Myocyte (in vitro differentiated cells): ENCODE results near the gene DNAH1. TPM values are rescaled to one million over a fixed set of nuclear protein-coding genes. Genes with fewer than 3 reads are reported as not detected.
"Not testable (repeated sequence)": the region's sequence is repeated elsewhere in the genome, so short reads cannot be mapped to it uniquely, and the experiment has no call there.

Source experiments
- DNase-seq: peaks from one replicate; pipeline ENCODE4 v3.0.0-alpha.2; 2012; ENCODE audit warnings: low read depth
- total RNA-seq: library from RNA; depleted of rRNA; stranded (reverse); fragments of >200 nt; gene quantifications from 2 replicates; pipeline ENCODE4 v1.2.3, GENCODE V29; 2014

DNAH1 gene
- total RNA-seq, 1 donor from 2014 or later: 1.9 TPM

DNA sequence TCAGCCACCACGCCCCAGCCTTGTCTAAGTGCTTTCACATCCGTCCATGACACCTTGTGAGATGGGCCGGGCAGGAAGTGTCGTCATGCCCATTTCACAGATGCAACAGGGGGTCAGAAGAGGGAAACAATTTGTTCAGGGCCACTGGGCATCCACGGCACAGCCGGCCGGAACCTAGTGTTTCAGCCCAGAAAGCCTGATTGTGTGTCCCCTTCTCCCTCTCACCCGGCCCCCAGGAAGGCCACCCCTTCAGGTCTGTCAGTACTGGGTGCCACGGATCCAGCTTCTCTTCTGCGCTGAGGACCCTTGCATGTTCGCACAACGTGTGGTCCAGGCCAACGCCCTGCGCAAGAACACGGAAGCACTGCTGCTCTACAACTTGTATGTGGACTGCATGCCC lies 15.8 kb downstream of the DNAH1 start:
- DNase-seq: no peak

DNA sequence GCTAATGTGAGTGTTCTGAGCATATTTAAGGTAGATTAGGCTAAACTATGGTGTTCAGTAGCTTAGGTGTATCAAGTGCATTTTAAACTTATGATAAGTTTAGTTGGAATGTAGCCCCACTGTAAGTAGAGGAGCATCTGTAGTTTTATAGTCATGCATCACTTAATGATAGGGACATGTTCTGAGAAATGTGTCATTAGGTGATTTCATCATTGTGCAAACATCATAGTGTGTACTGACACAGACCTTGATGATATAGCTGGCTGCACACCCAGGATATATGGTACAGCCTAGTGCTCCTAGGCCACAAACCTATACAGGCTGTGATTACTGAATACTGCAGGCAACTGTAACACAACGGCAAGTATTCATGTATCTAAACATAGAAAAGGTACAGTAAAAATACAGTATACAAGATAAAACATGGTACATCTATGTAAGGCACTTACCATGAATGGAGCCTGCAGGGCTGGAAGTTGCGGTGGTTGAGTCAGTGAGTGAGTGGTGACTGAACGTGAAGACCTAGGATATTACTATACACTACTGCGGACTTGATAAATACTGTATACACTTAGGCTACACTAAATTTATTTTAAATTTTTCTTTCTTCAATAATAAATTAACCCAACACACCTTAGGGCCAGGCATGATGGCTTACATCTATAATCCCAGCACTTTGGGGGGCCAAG lies 17.9 kb downstream of the DNAH1 start:
- no peak for DNase-seq

DNA sequence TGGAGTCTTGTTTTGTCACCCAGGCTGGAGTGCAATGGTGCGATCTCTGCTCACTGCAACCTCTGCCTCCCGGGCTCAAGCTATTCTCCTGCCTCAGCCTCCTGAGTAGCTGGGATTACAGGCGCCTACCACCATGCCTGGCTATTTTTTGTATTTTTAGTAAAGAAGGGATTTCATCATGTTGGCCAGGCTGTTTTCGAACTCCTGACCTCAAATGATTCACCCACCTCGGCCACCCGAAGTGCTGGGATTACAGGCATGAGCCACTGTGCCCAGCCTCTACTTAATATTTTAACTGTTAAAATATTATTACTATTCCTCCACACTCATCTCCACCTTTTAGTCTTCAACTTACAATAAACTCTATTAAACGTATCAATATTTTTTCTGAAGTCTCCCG lies 22.0 kb downstream of the DNAH1 start:
- DNase-seq: not testable (repeated sequence)

DNA sequence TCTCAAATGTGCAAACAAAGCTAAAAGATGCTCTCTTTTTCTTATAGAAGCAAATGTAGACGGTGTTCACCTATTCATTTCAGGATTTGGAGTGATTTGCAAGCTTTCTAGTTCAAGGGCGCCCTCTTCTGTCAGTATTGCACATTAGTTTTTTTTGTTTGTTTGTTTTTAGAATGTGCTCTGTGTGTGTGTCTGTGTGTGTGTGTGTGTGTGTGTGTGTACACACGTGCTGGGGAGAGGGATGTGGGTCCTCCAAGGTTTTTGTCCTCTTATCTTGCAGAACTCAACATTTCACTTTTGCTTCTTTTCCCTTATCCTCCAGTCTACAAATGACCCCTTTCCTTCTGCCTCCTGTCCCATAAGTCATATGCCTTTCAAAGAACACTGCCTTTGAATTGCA lies 23.5 kb downstream of the DNAH1 start:
- peak; percentile 86 for DNase-seq

DNA sequence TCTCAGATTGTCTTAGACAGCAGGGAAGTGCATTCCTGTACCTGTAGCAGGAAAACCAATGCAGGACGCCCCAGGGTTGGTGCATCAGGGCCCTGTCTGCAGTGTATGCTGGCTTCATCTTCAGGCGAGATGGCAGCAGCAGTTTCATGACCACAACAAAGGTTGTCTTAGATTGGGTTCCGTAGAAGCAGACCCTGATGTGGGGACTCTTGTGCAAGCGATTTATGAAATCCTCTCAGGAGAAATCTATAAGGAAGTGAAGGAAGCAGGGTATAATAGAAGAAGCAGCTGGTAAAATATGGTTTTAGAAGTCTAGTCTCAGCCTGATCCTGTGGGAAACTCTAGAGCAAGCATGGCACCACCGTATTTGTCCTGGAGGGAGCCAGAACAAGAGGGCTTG lies 25.0 kb downstream of the DNAH1 start:
- DNase-seq: no peak

DNA sequence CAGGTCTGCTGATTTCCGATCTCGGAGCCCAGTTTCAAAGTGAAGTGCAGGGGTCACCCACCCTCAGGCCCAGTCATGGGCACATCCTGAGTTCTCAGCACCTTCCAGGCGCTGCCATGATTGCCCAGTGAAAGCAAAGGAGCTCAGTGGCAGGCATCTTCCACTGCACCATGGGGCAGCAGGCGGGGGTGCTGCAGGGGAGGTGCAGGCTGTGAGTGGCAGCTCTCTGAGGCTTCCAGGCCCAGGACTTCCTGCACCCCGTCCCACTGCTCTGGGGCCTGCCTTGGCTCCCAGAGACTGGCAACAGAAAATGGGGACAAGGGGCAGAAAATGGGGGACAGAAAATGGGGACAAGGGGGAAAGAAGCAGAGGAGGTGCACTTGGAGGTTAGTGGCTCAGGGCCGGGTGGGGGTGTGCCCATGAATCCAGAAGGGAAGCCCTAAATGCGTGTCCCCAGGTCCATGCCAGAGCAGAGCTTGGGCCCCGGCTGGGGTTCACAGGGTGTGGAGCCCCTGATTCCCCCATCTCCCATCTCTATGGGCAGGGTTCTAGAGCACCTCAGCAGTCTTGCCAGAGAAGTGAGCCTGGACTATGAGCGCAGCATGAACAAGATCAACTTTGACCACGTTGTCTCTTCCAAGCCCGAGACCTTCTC lies 28.0 kb downstream of the DNAH1 start:
- DNase-seq: no peak

DNA sequence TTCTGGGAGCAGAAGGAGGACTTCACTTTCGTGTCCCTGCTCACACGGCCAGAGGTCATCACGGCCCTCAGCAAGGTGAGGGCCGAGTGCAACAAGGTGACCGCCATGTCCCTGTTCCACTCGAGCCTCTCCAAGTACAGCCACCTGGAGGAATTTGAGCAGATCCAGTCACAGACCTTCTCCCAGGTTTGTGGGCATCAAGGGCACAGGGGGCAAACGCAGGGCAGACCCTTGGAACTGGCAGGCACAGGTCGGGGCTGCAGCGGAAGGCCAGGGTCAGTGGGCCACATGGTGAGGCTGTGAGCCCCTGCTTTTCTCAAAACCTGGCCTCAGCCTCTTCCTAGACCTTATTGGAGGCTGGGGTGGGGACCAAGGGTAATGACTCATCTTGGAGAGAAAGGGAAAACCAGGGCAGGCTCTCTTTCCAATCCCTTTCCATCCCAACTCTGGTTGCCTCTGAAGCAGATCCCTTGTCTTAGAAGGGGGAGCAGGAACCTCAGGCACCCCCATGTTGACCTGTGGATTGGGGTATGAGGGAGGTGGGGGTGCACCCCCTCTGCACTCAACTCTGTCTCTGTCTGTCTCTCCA lies 29.5 kb downstream of the DNAH1 start:
- no peak for DNase-seq

DNA sequence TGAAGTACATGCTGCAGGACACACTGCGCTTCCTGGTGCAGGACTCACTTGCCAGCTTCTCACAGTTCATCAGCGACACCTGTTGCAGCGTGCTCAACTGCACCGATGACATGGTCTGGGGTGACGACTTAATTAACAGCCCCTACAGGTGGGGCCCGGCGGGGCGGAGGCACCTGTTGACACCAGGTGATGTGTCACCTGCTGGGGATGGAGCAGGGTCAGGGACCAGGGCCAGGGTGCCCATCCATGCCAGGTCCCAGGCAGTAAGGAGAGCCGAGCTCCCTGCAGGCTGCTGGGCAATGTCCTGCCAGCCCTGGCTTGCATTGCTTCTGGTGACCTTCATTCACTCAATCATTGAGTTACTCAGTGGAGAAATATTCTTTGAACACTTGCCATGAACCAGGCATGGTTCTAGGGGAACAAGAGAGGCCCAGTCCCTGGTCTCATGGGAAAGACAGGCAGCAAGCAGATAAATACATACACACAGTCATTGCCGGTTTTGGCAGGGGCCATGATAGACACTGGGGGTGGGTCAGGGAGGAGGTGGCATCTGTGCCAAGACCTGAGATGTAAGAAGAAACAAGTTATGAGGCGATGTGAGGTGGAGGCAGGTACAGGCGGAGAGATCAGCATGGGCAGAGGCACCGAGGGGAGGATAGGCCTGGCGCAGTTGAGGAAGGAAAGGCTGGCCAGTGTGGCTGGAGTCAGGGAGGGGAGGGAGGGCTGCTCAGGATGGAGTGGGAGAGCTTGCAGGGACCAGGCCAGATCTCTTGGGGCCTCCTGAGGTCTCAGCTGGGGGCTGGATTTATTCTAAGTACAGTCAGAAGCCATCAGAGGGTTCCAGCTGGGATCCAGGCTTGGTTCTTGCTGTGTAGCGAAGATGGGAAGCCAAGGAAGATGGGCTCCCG lies 30.8 kb downstream of the DNAH1 start:
- DNase-seq: peak; percentile 40

DNA sequence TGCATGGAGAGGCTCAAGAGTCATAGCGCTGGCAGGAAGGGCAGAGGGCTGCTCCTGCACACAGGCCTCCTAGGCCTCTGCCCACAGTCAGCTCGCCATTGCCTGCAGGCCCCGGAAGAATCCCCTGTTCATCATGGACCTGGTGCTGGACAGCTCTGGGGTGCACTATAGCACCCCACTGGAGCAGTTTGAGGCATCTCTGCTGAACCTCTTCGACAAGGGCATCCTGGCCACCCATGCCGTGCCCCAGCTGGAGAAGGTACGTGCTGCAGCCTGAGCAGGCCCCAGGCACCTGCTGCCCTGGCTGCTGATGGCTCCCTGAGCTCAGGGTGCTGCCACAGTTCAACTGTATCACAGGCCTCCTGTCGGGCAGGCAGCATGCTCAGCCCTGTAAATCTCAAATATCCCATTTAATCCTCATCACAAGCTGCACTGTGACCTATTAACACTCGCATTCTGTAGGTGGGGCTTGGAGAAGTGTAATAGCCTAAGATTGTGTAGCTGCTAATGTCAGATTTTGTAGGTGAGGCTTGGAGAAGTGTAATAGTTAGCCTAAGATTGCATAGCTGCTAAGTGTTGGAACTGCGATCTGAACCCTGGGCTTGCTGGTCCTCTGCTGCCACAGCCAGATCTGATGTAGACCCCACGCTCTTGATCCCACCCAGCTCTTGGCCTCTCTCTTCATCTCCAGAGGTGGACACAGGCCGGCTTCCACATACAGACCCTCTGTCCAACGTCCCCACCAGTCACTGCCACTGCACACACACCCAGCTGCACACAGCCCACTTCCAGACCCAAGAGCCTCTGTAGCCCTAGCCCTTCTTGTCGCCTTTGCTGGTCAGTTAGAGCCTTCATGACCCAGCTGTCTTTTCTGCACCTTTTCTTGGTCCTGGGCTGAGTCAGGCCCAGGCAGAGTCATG lies 31.9 kb downstream of the DNAH1 start:
- no peak for DNase-seq

DNA sequence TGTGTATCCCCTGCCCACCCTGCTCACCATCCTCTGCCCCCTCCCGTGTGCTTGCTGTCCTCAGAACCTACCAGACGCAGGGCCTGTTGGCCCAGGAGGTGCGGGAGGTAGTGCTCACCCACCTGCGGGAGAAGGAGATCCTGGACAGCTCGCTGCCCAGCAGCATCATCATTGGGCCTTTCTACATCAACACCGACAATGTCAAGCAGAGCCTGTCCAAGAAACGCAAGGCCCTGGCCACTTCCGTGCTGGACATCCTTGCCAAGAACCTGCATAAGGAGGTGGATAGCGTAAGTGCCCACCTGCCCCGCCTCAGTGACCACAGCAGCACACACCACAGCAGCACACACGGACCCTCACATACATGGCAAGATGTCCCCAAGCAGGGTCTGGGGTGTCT lies 33.0 kb downstream of the DNAH1 start:
- no peak for DNase-seq

DNA sequence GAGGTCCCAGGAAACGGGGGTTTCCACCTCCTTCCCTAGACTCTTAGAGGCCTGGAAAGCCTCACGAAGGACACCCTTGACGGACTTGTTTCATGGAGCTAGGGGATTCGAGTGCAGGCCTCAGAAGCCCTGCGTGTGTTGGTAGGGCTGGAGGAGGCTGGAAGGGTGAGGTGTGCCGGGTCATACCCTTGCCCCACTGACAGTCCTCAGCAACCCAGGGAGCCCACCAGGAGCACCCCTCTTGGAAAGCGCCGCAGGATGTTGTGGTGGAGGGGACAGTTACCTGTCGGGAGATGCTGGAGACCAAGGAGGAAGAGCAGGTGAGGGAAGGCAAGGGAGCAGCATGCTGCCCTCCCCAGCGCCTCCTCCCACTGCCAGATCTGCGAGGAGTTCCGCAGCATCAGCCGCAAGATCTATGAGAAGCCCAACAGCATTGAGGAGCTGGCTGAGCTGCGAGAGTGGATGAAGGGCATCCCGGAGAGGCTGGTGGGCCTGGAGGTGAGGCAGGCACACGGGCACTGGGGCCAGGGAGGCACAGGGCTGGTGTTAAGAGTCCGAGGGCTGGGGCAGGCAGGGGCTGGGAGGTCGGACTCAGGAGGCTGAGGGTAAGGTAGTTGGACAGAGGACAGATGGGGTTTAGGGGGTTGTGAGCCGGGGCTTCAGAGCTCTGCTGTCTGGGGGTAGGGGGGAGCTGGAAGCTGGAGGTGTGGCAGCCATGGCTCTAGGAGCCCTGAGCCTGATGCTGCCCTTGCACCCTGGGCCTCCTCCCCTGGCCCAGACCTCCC lies 33.7 kb downstream of the DNAH1 start:
- DNase-seq: no peak

DNA sequence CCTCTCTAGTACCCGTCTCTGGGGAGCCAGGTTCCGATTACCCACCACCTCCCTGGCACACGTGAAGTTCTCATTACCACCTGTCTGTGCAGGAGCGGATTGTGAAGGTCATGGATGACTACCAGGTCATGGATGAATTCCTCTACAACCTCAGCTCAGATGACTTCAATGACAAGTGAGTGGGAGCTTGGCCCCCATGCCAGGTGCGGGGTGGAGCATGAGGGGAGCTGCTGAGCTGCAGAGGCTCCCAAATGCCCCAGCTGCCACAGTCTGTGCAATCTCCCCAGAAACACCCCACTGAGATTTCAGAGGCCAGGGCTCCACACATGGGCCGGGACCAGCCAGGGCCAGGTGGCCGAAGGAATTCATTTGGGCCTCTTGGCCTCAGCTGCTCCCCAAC lies 34.3 kb downstream of the DNAH1 start:
- peak; percentile 68 for DNase-seq

DNA sequence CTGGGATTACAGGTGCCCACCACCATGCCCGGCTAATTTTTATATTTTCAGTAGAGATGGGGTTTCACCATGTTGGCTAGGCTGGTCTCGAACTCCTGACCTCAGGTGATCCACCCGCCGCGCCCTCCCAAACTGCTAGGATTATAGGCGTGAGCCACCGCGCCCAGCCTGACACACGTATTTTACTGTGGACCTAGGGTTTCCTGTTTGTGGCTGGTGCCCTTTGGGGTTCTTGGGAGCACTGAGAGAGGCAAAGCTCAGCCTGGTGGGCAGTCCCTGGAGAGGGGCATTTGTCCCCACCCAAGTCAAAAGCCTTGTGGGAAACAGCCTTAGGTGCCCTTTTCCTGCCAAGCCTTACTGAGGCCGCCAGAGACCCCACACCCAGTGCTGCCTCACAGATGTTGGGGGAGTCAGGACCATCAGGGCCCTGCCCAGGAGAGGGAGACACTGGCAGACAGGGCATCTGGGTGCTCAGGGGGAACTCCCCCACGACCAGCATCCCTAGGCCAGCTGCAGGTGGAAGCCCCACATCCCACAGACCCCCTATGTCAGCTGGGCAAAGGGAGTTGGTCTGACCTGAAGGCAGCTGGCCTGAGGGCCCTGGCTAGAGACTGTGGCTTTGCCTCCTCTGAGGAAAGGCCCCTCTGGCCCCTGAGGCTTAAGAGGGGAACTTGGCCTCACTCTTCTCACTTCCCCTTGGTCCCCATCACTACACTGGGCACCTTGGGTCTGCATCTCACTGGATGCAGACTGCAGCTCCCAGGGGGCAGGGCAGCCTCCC lies 35.1 kb downstream of the DNAH1 start:
- no peak for DNase-seq

DNA sequence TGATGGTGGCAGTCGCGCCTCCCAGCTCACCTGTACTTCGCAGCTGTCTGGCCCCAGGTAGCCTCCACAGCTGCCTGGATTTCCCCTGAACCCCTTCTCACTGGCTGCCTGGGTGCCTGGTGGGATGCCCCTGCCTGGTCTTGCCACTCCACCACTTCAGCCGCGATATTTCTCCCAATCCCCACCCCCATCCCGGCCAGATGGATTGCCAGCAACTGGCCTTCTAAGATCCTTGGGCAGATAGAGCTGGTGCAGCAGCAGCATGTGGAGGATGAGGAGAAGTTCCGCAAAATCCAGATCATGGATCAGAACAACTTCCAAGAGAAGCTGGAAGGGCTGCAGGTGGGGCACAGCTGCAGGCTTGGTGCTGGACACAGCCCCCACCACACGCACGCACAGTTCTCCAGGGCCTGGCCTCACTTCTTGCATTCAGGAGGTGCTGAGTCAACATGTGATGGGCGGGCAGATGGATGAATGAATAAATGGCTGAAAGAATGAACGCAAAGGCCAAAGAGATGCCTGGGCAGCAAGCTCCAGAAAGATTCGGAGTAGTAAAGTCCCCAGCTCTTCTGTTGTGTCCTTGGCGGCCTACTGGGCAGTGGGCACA lies 35.7 kb downstream of the DNAH1 start:
- DNase-seq: no peak

DNA sequence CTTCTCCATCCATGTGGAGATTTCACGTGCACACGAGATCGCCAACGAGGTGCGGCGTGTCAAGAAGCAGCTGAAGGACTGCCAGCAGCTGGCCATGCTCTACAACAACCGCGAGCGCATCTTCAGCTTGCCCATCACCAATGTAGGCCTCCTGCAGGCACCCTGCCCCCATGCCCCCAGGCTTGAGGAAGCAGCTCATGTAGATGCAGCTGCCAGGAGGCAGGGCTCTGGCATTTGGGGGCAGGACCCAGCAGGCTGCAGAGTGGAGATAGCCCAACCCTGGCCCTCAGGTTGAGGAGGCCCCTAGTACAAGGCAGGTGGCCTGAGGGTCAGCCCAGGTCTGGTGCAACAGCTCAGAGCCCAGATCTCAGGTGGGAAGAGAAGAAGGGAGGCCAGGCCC lies 36.4 kb downstream of the DNAH1 start:
- DNase-seq: no peak

DNA sequence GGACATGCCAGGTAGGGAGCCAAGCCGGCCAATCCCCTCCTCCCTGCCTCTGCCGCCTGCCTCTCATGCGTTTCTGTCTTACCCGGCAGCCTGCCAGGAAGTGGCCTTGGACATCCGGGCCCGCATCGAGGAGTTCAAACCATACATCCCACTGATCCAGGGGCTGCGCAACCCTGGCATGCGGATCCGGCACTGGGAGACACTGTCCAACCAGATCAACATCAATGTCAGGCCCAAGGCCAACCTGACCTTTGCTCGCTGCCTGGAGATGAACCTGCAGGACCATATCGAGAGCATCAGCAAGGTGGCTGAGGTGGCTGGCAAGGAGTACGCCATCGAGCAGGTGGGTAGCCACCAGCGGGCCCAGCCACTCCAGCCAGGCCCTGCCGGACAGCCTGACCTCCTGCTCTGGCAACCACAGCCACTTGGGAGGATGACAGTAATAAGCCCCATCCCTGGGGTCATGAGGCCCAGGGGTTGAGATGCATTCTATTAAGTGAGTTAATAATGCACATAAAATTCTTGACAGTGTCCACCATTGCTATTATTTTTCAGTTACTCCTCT lies 37.3 kb downstream of the DNAH1 start:
- DNase-seq: no peak

DNA sequence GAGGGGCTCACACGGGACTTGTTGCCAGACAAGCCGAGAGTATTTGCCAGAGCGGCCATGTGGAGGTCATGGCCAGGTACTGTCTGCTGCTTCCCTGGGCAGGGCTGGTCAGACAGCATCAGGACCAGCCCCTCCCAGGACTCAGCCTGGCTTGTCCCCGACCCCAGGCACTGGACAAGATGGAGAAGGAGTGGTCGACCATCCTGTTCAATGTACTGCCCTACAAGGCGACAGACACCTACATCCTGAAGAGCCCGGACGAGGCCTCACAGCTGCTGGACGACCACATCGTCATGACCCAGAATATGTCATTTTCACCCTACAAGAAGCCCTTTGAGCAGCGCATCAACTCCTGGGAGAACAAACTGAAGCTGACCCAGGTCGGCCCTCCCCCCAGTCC lies 38.6 kb downstream of the DNAH1 start:
- DNase-seq: no peak

DNA sequence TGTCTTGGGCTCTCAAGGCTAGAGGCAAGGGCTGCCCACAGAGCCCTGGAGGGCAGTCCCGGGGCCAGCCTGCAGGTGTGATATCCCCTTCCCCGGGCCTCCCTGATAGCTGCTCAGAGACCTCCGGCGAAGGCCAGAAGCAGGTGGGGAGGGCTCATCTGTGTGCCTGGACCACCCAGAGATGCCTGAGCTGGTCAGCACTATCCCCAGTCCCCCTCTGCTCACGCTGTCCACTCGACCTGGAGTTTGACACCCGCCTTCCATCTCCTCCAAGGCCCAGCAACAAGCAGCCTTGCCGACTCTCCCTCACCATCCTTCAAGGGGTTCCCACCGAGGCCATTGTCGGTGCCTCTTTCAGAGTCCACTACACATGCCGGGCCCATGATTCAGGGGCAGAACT lies 39.4 kb downstream of the DNAH1 start:
- DNase-seq: no peak
